Measurements from ENCODE around the gene TMEM86B.

GRCh38 chr19:55179606-55180484 lies 48.7 kb downstream of the TMEM86B start, which contains the start of gene SYT5:
- TF ChIP-seq CTCF (IDR thresholded peaks at IDR 0.05; ENCODE audit: insufficient read depth, low read depth, low read length) (no peak), EZH2 (IDR thresholded peaks at IDR 0.05; ENCODE audit: insufficient read depth, low read length) (no peak)
